Measurements from ENCODE around the gene ZMYM2.

DNA sequence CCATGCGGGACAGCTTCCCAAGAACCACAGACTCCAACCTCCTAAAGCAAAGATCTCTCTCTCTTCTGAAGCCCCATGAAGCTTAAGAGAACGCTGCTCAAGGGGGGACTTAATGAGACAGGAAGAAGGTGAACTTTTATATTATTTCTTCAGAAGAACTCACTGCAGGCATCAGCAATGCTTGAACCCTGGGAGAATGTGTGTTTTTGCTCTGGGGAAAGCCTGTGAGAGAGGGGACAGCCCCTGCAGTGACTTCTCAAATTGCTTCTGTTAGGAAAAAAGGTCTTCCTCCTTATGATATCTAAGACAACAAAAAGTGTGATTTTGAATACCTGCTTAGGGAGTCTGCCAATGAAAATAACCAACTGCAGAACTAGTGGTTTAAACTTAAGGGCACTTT lies 179.3 kb downstream of the ZMYM2 start:
- TF ChIP-seq, protein P1, sequence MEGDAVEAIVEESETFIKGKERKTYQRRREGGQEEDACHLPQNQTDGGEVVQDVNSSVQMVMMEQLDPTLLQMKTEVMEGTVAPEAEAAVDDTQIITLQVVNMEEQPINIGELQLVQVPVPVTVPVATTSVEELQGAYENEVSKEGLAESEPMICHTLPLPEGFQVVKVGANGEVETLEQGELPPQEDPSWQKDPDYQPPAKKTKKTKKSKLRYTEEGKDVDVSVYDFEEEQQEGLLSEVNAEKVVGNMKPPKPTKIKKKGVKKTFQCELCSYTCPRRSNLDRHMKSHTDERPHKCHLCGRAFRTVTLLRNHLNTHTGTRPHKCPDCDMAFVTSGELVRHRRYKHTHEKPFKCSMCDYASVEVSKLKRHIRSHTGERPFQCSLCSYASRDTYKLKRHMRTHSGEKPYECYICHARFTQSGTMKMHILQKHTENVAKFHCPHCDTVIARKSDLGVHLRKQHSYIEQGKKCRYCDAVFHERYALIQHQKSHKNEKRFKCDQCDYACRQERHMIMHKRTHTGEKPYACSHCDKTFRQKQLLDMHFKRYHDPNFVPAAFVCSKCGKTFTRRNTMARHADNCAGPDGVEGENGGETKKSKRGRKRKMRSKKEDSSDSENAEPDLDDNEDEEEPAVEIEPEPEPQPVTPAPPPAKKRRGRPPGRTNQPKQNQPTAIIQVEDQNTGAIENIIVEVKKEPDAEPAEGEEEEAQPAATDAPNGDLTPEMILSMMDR (IDR thresholded peaks at IDR 0.05) = no peak
- TF ChIP-seq POLR2AphosphoS5 (IDR thresholded peaks at IDR 0.05) = no peak

Measured in upper lobe of left lung (tissue), 4 donors.